ENCODE measurements around the gene CHST8.

DNA sequence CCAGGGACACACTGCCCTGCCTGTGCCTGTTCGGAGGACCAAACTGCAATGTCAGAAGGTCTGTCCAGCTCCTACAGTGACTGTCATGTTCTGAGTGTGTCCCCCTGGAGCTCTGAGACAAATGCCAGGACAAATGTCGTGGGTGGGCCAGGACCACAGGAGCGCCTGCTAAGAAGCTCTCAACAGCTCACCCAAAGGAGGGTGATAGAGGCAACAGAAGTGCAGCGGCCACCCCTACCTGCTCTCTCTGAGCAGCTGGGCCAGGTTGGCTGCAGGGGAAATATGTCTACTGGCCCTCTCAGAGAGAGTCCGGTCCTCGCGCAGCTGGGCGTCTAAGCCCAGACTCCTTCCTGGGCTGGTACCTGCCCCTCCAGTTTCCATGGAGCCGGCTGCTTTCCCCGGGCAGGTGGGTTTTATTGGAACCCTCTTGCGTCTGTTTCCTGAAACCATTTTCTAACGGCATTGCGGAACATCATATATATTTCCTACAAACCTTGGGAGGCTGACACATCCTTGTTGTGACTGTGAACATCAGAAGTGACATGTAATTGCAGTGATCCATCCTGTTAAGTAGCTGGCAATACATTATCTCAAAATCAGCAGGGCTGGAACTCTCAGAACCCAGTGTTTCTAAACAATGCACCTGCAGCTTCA, 78.1 kb downstream of the CHST8 start:
- TF ChIP-seq, protein P1, sequence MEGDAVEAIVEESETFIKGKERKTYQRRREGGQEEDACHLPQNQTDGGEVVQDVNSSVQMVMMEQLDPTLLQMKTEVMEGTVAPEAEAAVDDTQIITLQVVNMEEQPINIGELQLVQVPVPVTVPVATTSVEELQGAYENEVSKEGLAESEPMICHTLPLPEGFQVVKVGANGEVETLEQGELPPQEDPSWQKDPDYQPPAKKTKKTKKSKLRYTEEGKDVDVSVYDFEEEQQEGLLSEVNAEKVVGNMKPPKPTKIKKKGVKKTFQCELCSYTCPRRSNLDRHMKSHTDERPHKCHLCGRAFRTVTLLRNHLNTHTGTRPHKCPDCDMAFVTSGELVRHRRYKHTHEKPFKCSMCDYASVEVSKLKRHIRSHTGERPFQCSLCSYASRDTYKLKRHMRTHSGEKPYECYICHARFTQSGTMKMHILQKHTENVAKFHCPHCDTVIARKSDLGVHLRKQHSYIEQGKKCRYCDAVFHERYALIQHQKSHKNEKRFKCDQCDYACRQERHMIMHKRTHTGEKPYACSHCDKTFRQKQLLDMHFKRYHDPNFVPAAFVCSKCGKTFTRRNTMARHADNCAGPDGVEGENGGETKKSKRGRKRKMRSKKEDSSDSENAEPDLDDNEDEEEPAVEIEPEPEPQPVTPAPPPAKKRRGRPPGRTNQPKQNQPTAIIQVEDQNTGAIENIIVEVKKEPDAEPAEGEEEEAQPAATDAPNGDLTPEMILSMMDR (IDR thresholded peaks at IDR 0.05), result no peak
- no peak for TF ChIP-seq POLR2A (IDR thresholded peaks at IDR 0.05)
